GM10266 (cell line): ENCODE measurements around the gene DPY19L1.
"Not testable (repeated sequence)": the region's sequence is repeated elsewhere in the genome, so short reads cannot be mapped to it uniquely, and the experiment has no call there.

Experiments
- DNase-seq: peaks from one replicate; pipeline ENCODE4 v3.0.0; 2012; ENCODE audit errors: extremely low spot score
- CTCF ChIP-seq: IDR thresholded peaks from 2 replicates; pipeline ENCODE4 v1.5.1; 2012; ENCODE audit warnings: mild to moderate bottlenecking, low read depth; ENCODE audit not compliant: control insufficient read depth, insufficient read depth; ENCODE audit errors: missing control alignments

The DPY19L1 gene

GRCh38 chr7:35037211-35037525 lies at the start of gene DPY19L1:
TSS of gene DPY19L1 (minus strand) at chr7:35037485. CDS start at chr7:35037394, 91 bp downstream.
- DNase-seq: no peak
- TF ChIP-seq CTCF: no peak

GRCh38 chr7:35079517-35079916 lies 42.2 kb upstream of the DPY19L1 start:
- DNase-seq: not testable (repeated sequence)

GRCh38 chr7:35074008-35074407 lies 36.7 kb upstream of the DPY19L1 start:
- DNase-seq: not testable (repeated sequence)

- not testable (repeated sequence) for DNase-seq
Observed at GRCh38 chr7:35072950-35073827, 35.9 kb upstream of the DPY19L1 start.

- not testable (repeated sequence) for DNase-seq
Observed at GRCh38 chr7:35069084-35069483, 31.8 kb upstream of the DPY19L1 start.

GRCh38 chr7:35065382-35065781 lies 28.1 kb upstream of the DPY19L1 start:
- not testable (repeated sequence) for DNase-seq

GRCh38 chr7:35058571-35058970 lies 21.3 kb upstream of the DPY19L1 start:
- DNase-seq: not testable (repeated sequence)

GRCh38 chr7:35057505-35058451 lies 20.5 kb upstream of the DPY19L1 start:
- DNase-seq: not testable (repeated sequence)

GRCh38 chr7:35055733-35056132 lies 18.4 kb upstream of the DPY19L1 start:
- peak; percentile 19 for TF ChIP-seq CTCF
- not testable (repeated sequence) for DNase-seq

- DNase-seq: not testable (repeated sequence)
Observed at GRCh38 chr7:35053488-35054175, 16.3 kb upstream of the DPY19L1 start.

- DNase-seq: not testable (repeated sequence)
Observed at GRCh38 chr7:35048390-35048789, 11.1 kb upstream of the DPY19L1 start.

GRCh38 chr7:35047912-35048305 lies 10.6 kb upstream of the DPY19L1 start:
- DNase-seq: not testable (repeated sequence)

- not testable (repeated sequence) for DNase-seq
Observed at GRCh38 chr7:35047263-35047911, 10.1 kb upstream of the DPY19L1 start.

GRCh38 chr7:35043301-35043700 lies 6.0 kb upstream of the DPY19L1 start:
- DNase-seq: not testable (repeated sequence)
